Measurements from ENCODE around the gene TLE6. TPM values are rescaled to one million over a fixed set of nuclear protein-coding genes. Genes with fewer than 3 reads are reported as not detected.
"Not testable (repeated sequence)": the region's sequence is repeated elsewhere in the genome, so short reads cannot be mapped to it uniquely, and the experiment has no call there.

The TLE6 gene
- total RNA-seq, 4 donors from 2014 or later: 1.5 to 1.8 TPM; not detected in 2

GRCh38 chr19:2960120-2960519, 17.2 kb upstream of the TLE6 start:
- intact Hi-C loops (cut with DNase I; ENCODE audit: low total_unique reads): loop anchor here (10.0 kb wide), 1 partner anchor 145 kb away; no protein-coding TSS in a partner anchor
- WGBS, 2 donors: 59 to 67% methylated on average over 12 of the region's 12 CpGs
- no peak for DNase-seq (ENCODE audit: low spot score in 2 of 2)
- TF ChIP-seq CTCF (IDR thresholded peaks at IDR 0.05) (no peak), POLR2A (IDR thresholded peaks at IDR 0.05) (no peak)
- H3K4me3 ChIP-seq (ENCODE audit: low read depth, poor library complexity, severe bottlenecking): no peak overlapping the region

DNA sequence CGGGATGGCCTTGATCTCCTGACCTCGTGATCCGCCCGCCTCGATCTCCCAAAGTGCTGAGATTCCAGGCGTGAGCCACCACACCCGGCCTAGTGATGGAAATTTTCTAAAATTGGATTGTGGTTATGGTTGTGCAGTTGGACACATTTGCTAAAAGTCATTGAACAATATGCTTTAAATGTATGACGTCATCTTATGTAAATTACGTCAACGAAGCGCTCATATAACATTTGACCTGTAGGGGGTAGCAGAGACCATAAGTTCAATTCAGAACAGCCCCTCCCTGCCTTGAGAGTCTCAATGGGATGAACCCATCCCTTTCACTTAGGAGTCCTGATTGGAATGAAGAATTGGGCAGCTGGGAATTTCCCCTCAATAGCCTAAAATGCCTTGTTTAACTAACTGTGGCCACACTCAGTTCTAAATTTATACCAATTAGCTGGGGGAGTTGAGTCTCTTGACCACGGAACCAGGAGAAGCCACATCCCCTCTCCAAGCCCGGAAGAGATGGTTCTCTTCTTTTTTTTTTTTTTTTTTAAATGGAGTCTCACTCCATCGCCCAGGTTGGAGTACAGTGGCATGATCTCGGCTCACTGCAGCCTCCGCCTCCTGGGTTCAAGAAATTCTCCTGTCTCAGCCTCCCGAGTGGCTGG, 15.2 kb upstream of the TLE6 start:
- intact Hi-C loops (cut with DNase I; ENCODE audit: low total_unique reads): loop anchor here (10.0 kb wide), 1 partner anchor 143 kb away; no protein-coding TSS in a partner anchor
- peak in 1 of 3 donors; percentile 61 for TF ChIP-seq CTCF (IDR thresholded peaks at IDR 0.05)
- TF ChIP-seq POLR2A (IDR thresholded peaks at IDR 0.05): no peak
- DNase-seq (ENCODE audit: low spot score in 2 of 2): peak in 1 of 2 donors; percentile 83

GRCh38 chr19:2963122-2963521, 14.2 kb upstream of the TLE6 start:
- TF ChIP-seq POLR2A (IDR thresholded peaks at IDR 0.05) (no peak), CTCF (IDR thresholded peaks at IDR 0.05) (no peak)
- intact Hi-C loops (cut with DNase I; ENCODE audit: low total_unique reads): loop anchor here (10.0 kb wide), 1 partner anchor 142 kb away; no protein-coding TSS in a partner anchor
- 92 to 94% methylated on average over 5 of the region's 5 CpGs for WGBS, 2 donors
- no peak overlapping the region for H3K4me3 ChIP-seq (ENCODE audit: low read depth, poor library complexity, severe bottlenecking)
- DNase-seq (ENCODE audit: low spot score in 2 of 2): no peak

More for the DNA sequence above, 15.2 kb upstream of the TLE6 start:
- H3K4me3 ChIP-seq (ENCODE audit: low read depth, poor library complexity, severe bottlenecking): no peak overlapping the region
- 29 to 33% methylated on average over 17 of the region's 17 CpGs for WGBS, 2 donors

- WGBS, 2 donors: 89 to 90% methylated on average over 12 of the region's 12 CpGs
- H3K4me3 ChIP-seq (ENCODE audit: low read depth, poor library complexity, severe bottlenecking); DNase-seq (ENCODE audit: low spot score in 2 of 2): not testable (repeated sequence)
- intact Hi-C loops (cut with DNase I; ENCODE audit: low total_unique reads): loop anchor here (10.0 kb wide), 1 partner anchor 141 kb away; no protein-coding TSS in a partner anchor
Observed at GRCh38 chr19:2963631-2964030, 13.7 kb upstream of the TLE6 start.

GRCh38 chr19:2964874-2965273, 12.5 kb upstream of the TLE6 start:
- intact Hi-C loops (cut with DNase I; ENCODE audit: low total_unique reads): loop anchor here (10.0 kb wide), 1 partner anchor 140 kb away; no protein-coding TSS in a partner anchor
- 97 to 98% methylated on average over 5 of the region's 5 CpGs for whole genome bisulfite sequencing, 2 donors
- no peak for DNase-seq (ENCODE audit: low spot score in 2 of 2)
- no peak for TF ChIP-seq CTCF (IDR thresholded peaks at IDR 0.05)
- TF ChIP-seq POLR2A (IDR thresholded peaks at IDR 0.05): no peak
- H3K4me3 ChIP-seq (ENCODE audit: low read depth, poor library complexity, severe bottlenecking): no peak overlapping the region

- no peak for DNase-seq (ENCODE audit: low spot score in 2 of 2)
- no peak overlapping the region for H3K4me3 ChIP-seq (ENCODE audit: low read depth, poor library complexity, severe bottlenecking)
- intact Hi-C loops (cut with DNase I; ENCODE audit: low total_unique reads): loop anchor here (10.0 kb wide), 1 partner anchor 137 kb away; no protein-coding TSS in a partner anchor
- WGBS, 2 donors: 83 to 87% methylated on average over 8 of the region's 8 CpGs
- TF ChIP-seq CTCF (IDR thresholded peaks at IDR 0.05) (no peak), POLR2A (IDR thresholded peaks at IDR 0.05) (no peak)
Observed at GRCh38 chr19:2967972-2968371, 9.4 kb upstream of the TLE6 start.

Measured in lower leg skin (tissue), 4 donors.